GM21367 (cell line): Measurements from ENCODE around the gene OCIAD1.
"Not testable (repeated sequence)": the region's sequence is repeated elsewhere in the genome, so short reads cannot be mapped to it uniquely, and the experiment has no call there.

Experiments used
- ATAC-seq: cut with Tn5 transposase; IDR thresholded peaks from one replicate; pipeline ENCODE4 v1.9.1; 2021; ENCODE audit not compliant: unreplicated experiment

The OCIAD1 gene, protein sequence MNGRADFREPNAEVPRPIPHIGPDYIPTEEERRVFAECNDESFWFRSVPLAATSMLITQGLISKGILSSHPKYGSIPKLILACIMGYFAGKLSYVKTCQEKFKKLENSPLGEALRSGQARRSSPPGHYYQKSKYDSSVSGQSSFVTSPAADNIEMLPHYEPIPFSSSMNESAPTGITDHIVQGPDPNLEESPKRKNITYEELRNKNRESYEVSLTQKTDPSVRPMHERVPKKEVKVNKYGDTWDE

DNA sequence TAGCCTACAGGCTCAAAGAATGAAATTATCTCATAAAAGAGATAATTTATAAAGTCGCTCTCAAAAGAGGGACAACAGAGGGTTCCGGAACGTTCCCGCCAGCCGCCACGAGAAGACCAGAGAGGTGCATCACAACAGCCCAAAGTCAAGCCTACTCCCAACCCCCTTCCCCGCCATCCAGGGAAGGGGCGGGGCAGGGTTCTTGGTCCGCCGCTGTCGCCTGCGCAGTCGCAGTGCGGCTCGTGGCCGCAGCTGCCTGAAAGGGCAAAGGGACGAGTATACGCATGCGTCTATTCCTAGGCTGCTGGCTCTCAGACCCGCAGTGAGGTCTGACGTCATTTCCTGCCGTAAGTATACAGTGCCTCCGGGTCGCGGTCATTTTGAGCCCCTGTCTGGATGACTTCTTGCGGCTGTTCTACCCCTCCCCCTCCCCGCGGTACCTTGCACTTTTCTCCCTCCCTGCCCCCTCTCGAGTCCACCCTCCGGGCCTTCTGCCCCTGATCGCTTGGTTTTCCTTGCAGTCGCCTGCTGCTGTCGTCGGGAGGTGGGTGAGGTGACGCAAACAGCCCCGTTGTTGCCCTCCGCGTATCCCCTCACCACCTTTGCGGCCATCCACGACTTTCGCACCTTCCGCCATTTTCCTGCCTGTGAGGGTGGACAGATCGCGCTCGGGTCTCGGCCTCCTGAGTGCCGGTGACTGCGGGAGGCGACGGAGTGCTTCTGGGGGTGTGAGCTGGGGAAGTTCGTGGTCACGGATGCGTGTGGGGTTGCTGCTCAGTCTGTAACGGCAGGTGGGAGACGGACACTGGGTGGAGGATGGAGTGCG is at the start of gene OCIAD1:
OCIAD1 (plus strand) TSS at position 383 of the 826 bp plus-strand sequence. CDS start 1,537 bp downstream, outside the sequence.
- ATAC-seq = peak; percentile 98

DNA sequence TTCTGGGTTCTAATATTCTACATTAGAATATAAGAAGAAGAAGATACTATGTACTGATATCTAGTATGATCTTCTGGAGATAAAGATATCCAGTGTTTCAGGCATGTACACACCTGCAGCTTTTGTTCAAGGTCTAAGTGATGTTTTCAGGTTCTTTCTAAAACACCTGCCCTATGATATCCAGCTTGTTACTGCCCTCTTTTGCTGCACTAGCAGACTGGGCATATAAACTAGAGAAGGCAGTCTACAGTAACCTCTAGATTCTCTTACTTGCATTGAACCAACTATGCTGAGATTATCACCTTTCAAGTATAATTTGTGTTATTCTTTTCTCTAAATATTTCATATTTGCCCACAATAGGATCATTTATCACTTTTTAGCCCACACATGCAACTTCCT is 48.9 kb upstream of the OCIAD1 start:
- no peak for ATAC-seq

DNA sequence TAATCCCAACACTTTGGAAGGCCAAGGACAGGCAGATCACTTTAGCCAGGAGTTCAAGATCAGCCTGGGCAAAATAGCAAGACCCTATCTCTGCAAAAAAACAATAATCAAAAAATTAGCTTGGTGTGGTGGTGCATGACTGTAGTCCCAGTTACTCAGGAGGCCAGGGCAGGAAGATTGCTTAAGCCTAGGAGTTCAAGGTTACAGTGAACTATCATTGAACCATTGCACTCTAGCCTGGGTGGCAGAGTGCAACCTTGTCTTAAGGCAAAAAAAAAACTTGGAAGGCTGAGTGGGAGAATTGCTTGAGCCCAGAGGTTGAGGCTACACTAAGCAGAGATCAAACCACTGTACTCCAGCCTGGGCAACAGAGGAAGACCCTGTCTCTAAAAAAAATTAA is 45.6 kb upstream of the OCIAD1 start:
- no peak for ATAC-seq

DNA sequence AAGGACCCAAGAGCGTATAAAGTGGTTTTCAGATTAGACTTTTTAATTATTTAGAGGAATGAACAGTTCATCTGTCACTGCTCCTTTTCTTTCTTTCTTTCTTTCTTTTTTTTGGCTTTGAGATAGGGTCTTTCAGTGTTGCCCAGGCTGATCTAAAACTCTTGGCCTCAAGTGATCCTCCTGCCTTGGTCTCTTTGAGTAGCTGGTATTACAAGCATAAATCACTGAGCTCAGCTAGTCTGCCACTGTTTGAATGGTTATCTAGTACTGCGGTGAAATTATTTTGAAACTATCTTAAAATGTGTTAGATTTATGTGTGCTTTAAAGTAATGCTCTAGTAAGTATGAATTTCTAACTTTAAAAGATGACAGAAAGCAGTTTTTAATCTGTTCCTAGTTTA is 44.3 kb upstream of the OCIAD1 start:
- ATAC-seq = no peak

DNA sequence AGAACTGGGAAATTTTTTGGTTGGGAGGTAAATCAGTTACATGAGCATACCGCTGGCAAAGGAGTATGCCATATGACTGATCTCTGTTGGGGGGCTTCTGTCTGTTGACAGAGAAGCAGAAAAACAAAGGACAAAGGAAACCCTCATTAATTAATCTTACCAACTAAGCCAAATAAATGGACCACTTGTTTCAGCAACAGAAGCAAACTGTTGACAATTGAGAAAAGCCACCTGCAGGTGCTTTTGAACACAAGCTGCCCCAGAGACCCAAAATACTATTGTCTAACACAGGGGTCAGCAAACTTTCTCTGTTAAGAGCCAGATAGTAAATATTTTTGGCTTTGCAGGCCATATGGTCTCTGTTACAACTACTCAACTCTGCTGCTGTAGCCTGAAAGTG is 43.8 kb upstream of the OCIAD1 start:
- no peak for ATAC-seq

DNA sequence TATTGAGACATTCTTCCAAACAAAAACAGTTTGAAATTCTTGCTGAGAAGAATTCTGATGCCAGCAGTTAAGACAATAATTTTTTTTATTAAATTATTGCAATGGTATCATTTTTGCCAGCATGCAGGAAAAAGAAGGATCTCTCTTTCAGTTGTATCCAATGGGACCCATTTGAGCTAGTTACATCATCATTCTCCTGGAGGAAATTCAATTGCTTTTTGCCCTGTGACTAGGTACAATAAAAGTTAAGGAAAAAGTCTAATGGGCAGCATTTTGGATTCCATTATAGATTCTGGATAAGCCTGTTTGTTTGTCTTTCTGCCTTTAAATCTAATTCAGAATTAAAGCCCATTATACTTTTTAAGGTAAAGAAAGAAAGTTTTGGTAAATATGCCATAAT is 40.3 kb upstream of the OCIAD1 start:
- no peak for ATAC-seq

DNA sequence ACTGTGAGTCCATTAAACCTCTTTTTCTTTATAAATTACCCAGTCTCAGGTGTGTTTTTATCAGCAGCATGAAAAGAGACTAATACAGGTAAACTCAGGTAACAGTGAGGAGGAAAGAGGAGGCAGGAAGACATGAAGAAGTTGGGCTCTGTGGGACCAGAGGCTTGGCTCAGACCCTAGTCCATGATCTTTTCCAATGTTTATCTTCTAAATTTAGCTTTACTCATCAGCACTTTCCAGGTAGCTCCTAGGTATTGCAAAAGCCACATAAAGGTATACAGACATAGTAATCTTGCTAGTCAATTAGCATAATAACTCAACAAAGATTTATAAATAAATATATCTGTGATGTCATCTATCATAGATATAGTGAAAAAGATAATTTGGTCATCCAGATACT is 39.6 kb upstream of the OCIAD1 start:
- no peak for ATAC-seq

DNA sequence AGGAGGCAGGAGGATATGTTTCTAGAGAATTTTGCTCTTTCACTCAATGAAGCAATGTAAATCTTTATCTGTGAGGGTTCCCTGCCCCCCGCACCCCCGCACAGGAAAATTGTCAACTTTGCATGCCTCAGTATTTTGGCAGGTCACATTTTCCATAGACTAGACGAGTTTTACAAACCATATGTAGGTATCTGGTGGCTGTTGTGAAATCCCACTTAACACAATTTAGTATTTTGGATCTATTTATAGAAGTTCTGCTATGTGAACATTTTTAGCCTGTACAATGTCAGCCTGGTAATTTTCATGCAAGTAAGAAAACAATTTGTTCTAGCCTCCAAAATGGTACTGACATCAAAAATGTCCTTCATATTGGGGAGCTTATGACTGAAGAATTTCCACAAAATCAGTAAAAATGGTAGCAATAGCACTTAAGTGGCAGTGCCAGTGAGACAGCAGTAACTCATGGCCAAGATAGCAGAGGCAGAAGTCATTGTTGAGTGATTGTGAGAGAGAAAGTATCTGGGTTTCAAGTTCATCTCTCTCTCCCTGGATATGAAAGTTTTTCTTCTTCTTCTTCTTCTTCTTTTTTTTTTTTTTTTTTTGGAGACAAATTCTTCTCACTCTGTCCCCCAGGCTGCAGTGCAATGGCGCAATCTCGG is 38.4 kb upstream of the OCIAD1 start:
- peak; percentile 44 for ATAC-seq

DNA sequence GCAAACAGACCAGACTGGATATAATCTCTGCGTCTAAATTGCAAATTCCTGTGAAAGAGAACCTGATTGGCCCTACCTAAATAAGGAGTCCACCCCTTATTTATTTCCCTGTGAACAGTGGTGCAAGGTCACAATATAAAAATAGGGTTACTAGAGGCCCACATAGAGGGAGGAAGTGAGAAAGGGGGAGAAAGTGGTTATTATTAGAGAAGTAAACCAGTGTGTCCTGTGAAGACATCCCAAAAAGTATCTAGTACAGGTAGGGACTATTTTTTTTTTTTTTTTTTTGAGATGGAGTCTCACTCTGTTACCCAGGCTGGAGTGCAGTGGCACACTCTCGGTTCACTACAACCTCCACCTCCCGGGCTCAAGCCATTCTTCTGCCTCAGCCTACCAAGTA is 35.8 kb upstream of the OCIAD1 start:
- ATAC-seq = no peak

DNA sequence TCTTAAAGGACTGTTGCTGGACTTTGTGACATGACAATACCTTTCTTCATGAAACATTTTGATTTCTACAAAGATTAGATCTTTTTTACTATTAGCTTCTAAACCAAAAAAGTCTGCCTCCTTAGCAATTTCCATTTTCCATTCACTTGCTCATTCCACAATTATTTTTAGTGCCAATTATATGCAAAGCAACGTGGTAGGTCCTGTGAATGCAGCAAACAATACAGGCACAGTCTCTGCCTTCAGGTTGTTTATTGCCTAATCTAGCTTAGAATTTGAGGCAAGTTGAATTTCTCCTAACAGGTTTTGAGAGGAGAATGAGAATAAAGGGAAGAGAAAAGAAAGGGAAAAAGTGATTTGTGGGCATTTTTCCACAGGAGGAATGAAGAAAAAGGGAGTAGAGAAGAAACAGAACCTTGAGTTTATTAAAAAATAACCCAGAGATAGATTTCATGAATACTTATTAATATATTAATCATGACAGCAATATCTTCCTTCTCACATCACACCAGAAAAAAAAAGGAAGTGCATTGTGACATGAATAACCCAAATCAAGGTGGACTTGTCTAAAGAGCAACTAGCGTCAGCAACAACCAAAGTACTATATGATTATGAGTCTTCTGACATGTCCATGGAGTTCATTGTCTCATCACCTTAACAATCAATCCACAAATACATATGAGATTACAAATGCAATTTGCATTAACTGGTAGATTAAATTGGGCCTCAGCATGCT is 34.5 kb upstream of the OCIAD1 start:
- ATAC-seq = no peak

DNA sequence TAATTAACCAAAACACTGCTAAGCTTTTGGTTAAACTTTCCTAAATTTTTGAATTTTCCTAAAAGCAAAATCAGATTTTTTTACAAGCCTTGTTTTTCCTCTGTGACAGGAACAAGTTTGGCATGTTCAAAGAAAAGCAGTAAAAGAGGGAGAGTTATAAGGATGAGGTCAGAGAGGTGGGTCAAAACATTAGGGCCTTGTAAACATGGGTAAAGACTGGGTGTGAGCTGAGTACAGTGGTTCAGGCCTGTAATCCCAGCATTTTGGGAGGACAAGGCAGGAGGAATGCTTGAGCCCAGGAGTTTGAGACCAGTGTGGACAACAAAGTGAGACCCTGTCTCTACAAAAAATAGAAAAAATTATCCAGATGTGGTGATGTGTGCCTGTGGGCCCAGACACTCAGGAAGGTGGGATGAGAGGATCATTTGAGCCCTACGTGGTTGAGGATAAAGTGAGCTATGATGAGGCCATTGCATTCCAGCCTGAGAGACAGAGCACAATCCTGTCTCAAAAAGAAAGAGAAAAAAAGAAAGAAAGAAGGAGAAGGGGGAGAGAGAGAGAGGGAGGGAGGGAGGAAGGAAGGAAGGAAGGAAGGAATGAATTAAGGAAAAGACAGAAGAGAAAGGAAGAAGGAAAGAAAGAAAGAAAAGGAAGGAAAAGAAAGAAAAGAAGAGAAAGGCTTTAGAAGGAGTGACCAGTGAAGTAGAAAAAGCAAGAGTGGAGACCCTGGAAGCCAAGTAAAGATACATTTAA is 33.8 kb upstream of the OCIAD1 start:
- no peak for ATAC-seq

DNA sequence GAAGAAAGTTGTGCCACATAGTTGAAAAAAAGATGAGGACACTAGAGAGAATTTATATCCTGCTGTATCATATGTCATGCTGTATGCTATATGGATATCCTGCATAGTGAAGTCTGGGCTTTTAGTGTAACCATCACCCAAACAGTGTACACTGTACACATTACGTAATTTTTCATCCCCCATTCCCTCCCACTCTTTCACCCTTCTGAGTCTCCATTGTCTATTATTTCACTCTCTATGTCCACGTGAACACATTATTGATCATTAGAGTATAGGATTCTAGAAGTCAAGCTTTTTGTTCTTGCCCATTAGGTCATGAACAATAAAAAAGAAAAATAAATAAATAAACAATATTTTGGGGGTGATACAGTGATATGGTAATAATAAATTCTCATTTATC is 32.8 kb upstream of the OCIAD1 start:
- no peak for ATAC-seq

DNA sequence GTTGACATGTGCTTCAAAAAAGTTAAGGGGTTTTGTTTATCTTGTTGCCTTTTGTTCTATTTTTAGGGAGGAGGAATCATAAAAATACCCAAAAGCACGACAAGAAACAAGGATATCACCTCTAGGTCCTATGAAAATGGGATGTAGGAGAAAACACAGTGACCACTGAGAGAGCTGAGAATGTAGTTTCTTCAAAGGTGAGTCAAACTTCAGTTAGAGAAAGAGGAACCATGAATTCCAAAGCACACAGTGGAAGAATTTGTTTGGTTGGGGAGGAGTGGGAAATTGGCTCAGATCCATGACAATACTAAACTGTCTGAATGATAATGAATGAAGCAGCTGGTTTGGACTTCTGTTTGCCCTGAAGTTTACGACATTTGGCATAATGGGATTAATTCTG is 31.7 kb upstream of the OCIAD1 start:
- no peak for ATAC-seq

DNA sequence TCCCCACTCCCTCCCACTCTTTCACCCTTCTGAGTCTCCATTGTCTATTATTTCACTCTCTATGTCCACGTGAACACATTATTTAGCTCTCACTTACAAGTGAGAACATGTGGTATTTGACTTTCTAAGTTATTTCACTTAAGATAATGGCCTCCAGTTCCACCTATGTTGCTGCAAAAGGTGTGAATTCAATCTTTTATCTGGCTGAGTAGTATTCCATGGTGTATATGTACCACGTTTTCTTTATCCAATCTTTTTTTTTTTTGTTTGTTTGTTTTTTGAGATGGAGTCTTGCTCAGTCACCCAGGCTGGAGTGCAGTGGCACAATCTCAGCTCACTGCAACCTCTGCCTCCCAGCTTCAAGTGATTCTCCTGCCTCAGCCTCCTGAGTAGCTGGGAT is 30.7 kb upstream of the OCIAD1 start:
- not testable (repeated sequence) for ATAC-seq

DNA sequence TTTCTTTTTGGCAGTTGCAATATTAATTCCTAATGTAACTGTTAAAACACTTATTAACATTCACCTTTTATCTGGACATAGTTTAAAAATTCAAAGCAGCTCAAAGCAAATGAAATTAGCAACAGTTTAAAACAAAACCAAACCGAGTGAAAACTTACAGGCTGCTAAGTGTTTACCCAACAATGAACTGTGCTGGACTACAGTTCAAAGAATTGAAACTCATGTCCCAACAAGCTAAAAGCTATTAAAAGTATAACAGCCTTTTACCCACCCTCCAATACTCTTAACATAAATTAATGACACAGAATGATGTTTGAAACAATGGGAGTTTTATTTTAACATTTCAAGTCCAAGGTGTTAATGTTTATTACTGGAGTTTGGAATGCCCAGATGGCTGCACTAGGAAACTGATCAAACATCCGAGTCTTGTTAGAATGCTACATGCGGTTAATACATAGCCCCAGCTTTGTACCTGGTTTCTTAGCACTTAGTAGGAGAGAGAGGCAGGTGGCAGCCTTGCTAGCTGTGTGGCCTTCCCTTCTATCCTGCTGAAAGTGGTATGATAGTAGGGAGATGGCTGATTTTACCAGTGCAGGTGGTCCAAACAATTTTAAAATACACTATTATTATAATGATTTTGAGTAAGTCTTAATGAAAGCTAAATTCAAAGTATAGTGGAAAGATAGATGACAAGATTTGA is 29.7 kb upstream of the OCIAD1 start:
- ATAC-seq = no peak

DNA sequence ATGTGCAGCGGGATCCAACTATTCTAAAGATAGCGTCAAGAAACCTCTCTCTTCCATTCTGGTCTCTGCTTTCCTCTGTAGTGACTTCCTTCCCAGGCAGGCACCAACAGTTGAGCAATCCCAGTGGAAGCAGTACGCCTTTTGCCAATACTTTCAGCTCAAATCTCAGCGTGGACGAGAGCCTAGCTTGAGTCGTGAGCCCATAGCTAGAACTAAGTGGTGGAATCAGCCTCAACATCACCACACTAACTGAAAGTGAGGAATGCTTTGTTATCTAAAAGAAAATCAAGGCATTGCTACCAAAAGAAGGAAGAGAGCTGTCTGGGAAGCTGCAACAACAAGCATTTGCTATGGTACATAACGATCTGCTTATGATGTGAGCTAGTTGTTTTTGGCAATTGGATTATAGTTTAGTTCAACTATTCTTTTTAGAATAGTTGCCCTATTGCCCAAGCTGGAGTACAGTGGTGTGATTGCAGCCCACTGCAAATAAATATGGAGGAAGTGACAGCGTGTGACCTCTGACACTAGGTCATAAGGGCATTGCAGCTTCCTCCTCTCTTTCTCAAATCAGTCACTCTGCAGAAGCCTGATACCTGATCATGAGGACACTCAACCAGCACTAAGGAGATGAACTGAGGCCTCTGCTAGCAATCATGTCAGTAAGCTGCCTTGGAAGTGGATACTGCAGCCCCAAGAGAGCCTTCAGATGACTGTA is 26.1 kb upstream of the OCIAD1 start:
- no peak for ATAC-seq

DNA sequence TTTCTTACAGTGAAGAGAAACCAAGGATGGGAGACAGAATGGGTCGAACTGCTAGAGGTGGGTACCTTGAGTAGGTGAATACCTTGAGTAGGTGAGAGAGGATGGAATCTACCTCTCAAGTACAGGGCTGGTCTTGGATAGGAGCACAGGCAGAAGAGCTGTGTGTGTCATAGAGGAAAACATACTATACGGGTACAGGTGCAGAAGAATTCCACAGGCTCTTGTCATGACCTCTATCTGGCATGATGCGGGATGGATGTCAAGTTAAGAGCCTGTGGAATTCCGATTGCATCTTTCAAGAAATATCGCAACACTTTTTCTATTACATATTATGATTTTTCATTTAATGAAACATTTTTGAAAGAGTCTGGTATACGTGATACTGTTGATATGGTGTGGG is 18.0 kb upstream of the OCIAD1 start:
- no peak for ATAC-seq

DNA sequence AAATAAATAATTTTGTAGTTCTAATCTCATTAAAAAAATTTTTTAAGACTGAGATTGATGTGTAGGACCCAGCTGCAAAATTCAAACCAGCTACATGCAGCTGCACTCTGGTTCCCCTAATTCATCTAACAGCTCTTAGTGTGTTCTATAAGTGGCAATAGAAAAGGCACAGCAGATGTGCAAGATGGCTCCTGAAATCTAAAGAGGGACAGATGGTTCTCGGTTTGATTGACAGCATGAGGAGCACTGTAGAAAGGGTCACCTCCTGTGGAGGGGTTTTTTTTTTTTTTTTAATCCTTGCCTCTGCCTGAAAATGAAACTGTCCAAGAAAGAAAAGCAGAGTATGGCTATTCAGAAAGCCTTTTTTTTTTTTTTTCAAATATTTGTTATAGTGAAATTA is 16.9 kb upstream of the OCIAD1 start:
- ATAC-seq = peak; percentile 45

DNA sequence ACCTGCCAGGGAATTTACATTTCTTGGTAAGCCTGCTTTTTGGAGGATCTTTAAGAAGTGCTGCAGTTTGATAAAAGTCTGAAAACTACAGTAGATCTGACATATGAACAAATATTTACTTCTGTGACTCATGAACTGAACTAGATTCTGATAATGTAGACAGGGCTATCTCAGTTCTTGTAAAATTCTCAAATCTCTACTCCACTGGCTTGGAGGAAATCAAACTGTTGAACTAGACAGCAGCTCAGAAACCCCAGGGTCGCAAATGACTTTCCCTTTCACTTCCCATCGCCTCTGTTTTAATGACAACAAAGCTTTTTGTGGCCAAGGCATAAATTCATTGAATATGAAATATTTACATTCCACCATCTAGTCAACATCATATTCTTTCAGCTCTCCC is 15.4 kb upstream of the OCIAD1 start:
- ATAC-seq = no peak
